Activated T-cell treated with anti-CD3 and anti-CD28 coated beads, Interleukin-2, amount 50 U/mL, for 72 hours (primary cell): ENCODE data around the gene SOHLH2. TPM values are rescaled to one million over a fixed set of nuclear protein-coding genes. Genes with fewer than 3 reads are reported as not detected.

Experiments used
- ATAC-seq, 2 donors: fragments of 150-1000 bp; cut with Tn5 transposase; replicated peaks in 1 of 2; 2 replicates each; pipeline ENCODE4 v1.10.0; 2021; ENCODE audit warnings: moderate library complexity in 2 of 2, mild to moderate bottlenecking in 1 of 2
- DNase-seq, 2 donors: peaks; one replicate each; pipeline ENCODE4 v3.0.0; 2021 to 2022; ENCODE audit warnings: mixed read lengths in 1 of 2
- H3K27ac Mint-ChIP-seq: one replicate; pipeline ENCODE4 v1.8.0; 2022; ENCODE audit warnings: mild to moderate bottlenecking, moderate library complexity, mixed read lengths
- H3K27me3 Mint-ChIP-seq: one replicate; pipeline ENCODE4 v1.8.0; 2022; ENCODE audit warnings: low read depth, mixed read lengths
- H3K36me3 Mint-ChIP-seq, 2 donors: one replicate each; pipeline ENCODE4 v1.8.0; 2022; ENCODE audit warnings: mixed read lengths in 2 of 2, mild to moderate bottlenecking in 1 of 2; ENCODE audit not compliant: insufficient read depth in 2 of 2
- H3K4me1 Mint-ChIP-seq: one replicate; pipeline ENCODE4 v1.8.0; 2022; ENCODE audit warnings: low read depth, mixed read lengths
- H3K4me3 Mint-ChIP-seq, 2 donors: one replicate each; pipeline ENCODE4 v1.8.0; 2022; ENCODE audit warnings: mild to moderate bottlenecking in 2 of 2, mixed read lengths in 2 of 2, moderate library complexity in 2 of 2
- H3K9me3 Mint-ChIP-seq, 2 donors: one replicate each; pipeline ENCODE4 v1.8.0; 2022; ENCODE audit warnings: mixed read lengths in 2 of 2
- total RNA-seq, 2 donors: library from RNA; stranded (reverse); gene quantifications; one replicate each; pipeline ENCODE4 v1.2.3, GENCODE V29; 2022

The SOHLH2 gene
- total RNA-seq = not detected

- Mint-ChIP-seq H3K9me3 (peaks cover 3 to 9% of the 10 kb centered on the region in 2 donors), H3K27me3 (peaks cover 4% of the 10 kb centered on the region), H3K4me3 (no peak within 1 kb of the TSS), H3K36me3 (no peaks in the 10 kb centered on the region), H3K27ac (no peak within 1 kb of the TSS), H3K4me1 (no peaks in the 10 kb centered on the region)
- peak in 1 of 2 donors; percentile 0 for DNase-seq
- ATAC-seq = no peak
Measured at GRCh38 chr13:36214163-36214921, at the start of gene SOHLH2. Gene SOHLH2 (minus strand): TSS chr13:36214556. CDS start chr13:36214526, 30 bp downstream.

GRCh38 chr13:36261976-36262375, 47.6 kb upstream of the SOHLH2 start:
- Mint-ChIP-seq H3K9me3 (no peaks in the 10 kb centered on the region), H3K4me3 (no peak overlapping the region), H3K4me1 (no peaks in the 10 kb centered on the region), H3K27ac (no peak overlapping the region), H3K36me3 (no peaks in the 10 kb centered on the region), H3K27me3 (peaks cover 9% of the 10 kb centered on the region)
- DNase-seq (no peak), ATAC-seq (no peak)

- no peak for ATAC-seq
- H3K9me3 Mint-ChIP-seq = peaks cover 0 to 2% of the 10 kb centered on the region in 2 donors
- no peaks in the 10 kb centered on the region for H3K36me3 Mint-ChIP-seq
- H3K4me3 Mint-ChIP-seq = no peak overlapping the region
- DNase-seq = no peak
- no peaks in the 10 kb centered on the region for H3K4me1 Mint-ChIP-seq
- peaks cover 9% of the 10 kb centered on the region for H3K27me3 Mint-ChIP-seq
- no peak overlapping the region for H3K27ac Mint-ChIP-seq
Measured at GRCh38 chr13:36261011-36261410, 46.7 kb upstream of the SOHLH2 start.

- DNase-seq (no peak), ATAC-seq (no peak)
- Mint-ChIP-seq H3K9me3 (peaks cover 0 to 2% of the 10 kb centered on the region in 2 donors), H3K4me1 (no peaks in the 10 kb centered on the region), H3K27me3 (peaks cover 9% of the 10 kb centered on the region), H3K36me3 (no peaks in the 10 kb centered on the region), H3K27ac (no peak overlapping the region), H3K4me3 (no peak overlapping the region)
Measured at GRCh38 chr13:36259361-36260137, 45.2 kb upstream of the SOHLH2 start.

GRCh38 chr13:36258831-36259230, 44.5 kb upstream of the SOHLH2 start:
- no peak for DNase-seq
- H3K27me3 Mint-ChIP-seq = peaks cover 9% of the 10 kb centered on the region
- H3K27ac Mint-ChIP-seq = no peak overlapping the region
- H3K36me3 Mint-ChIP-seq = no peaks in the 10 kb centered on the region
- peaks cover 0 to 2% of the 10 kb centered on the region in 2 donors for H3K9me3 Mint-ChIP-seq
- no peak for ATAC-seq
- no peak overlapping the region for H3K4me3 Mint-ChIP-seq
- H3K4me1 Mint-ChIP-seq = no peaks in the 10 kb centered on the region

- Mint-ChIP-seq H3K9me3 (no peaks in the 10 kb centered on the region), H3K36me3 (no peaks in the 10 kb centered on the region), H3K27ac (no peak overlapping the region), H3K27me3 (no peaks in the 10 kb centered on the region), H3K4me3 (no peak overlapping the region), H3K4me1 (no peaks in the 10 kb centered on the region)
- ATAC-seq (no peak), DNase-seq (no peak)
Measured at GRCh38 chr13:36251526-36251925, 37.2 kb upstream of the SOHLH2 start.

GRCh38 chr13:36251017-36251416, 36.7 kb upstream of the SOHLH2 start:
- no peaks in the 10 kb centered on the region for H3K4me1 Mint-ChIP-seq
- no peaks in the 10 kb centered on the region for H3K9me3 Mint-ChIP-seq
- DNase-seq (no peak), ATAC-seq (no peak)
- no peak overlapping the region for H3K4me3 Mint-ChIP-seq
- H3K27me3 Mint-ChIP-seq = no peaks in the 10 kb centered on the region
- no peaks in the 10 kb centered on the region for H3K36me3 Mint-ChIP-seq
- H3K27ac Mint-ChIP-seq = no peak overlapping the region

- ATAC-seq (no peak), DNase-seq (no peak)
- no peaks in the 10 kb centered on the region for H3K36me3 Mint-ChIP-seq
- no peaks in the 10 kb centered on the region for H3K4me1 Mint-ChIP-seq
- no peak overlapping the region for H3K27ac Mint-ChIP-seq
- H3K9me3 Mint-ChIP-seq = no peaks in the 10 kb centered on the region
- no peaks in the 10 kb centered on the region for H3K27me3 Mint-ChIP-seq
- no peak overlapping the region for H3K4me3 Mint-ChIP-seq
Measured at GRCh38 chr13:36248700-36249099, 34.3 kb upstream of the SOHLH2 start.

GRCh38 chr13:36244990-36245389, 30.6 kb upstream of the SOHLH2 start:
- ATAC-seq (no peak), DNase-seq (no peak)
- no peaks in the 10 kb centered on the region for H3K4me1 Mint-ChIP-seq
- no peak overlapping the region for H3K4me3 Mint-ChIP-seq
- H3K27me3 Mint-ChIP-seq = no peaks in the 10 kb centered on the region
- H3K9me3 Mint-ChIP-seq = no peaks in the 10 kb centered on the region
- H3K36me3 Mint-ChIP-seq = no peaks in the 10 kb centered on the region
- no peak overlapping the region for H3K27ac Mint-ChIP-seq

- Mint-ChIP-seq H3K27me3 (no peaks in the 10 kb centered on the region), H3K36me3 (no peaks in the 10 kb centered on the region), H3K4me3 (no peak overlapping the region), H3K27ac (no peak overlapping the region), H3K4me1 (no peaks in the 10 kb centered on the region), H3K9me3 (no peaks in the 10 kb centered on the region)
- ATAC-seq = no peak
- DNase-seq = no peak
Measured at GRCh38 chr13:36244073-36244472, 29.7 kb upstream of the SOHLH2 start.

GRCh38 chr13:36242761-36243160, 28.4 kb upstream of the SOHLH2 start:
- Mint-ChIP-seq H3K4me3 (no peak overlapping the region), H3K36me3 (no peaks in the 10 kb centered on the region), H3K4me1 (no peaks in the 10 kb centered on the region), H3K9me3 (no peaks in the 10 kb centered on the region), H3K27me3 (no peaks in the 10 kb centered on the region), H3K27ac (no peak overlapping the region)
- ATAC-seq = no peak
- DNase-seq = no peak

GRCh38 chr13:36231236-36231635, 16.9 kb upstream of the SOHLH2 start:
- Mint-ChIP-seq H3K36me3 (no peaks in the 10 kb centered on the region), H3K9me3 (peaks cover 2 to 4% of the 10 kb centered on the region in 2 donors), H3K4me3 (no peak overlapping the region), H3K4me1 (no peaks in the 10 kb centered on the region), H3K27me3 (no peaks in the 10 kb centered on the region), H3K27ac (no peak overlapping the region)
- ATAC-seq (no peak), DNase-seq (no peak)

- H3K27ac Mint-ChIP-seq = no peak overlapping the region
- H3K4me3 Mint-ChIP-seq = no peak overlapping the region
- no peaks in the 10 kb centered on the region for H3K27me3 Mint-ChIP-seq
- H3K4me1 Mint-ChIP-seq = no peaks in the 10 kb centered on the region
- peaks cover 0 to 4% of the 10 kb centered on the region in 2 donors for H3K36me3 Mint-ChIP-seq
- DNase-seq (no peak), ATAC-seq (no peak)
- peaks cover 0 to 10% of the 10 kb centered on the region in 2 donors for H3K9me3 Mint-ChIP-seq
Measured at GRCh38 chr13:36224730-36225129, 10.4 kb upstream of the SOHLH2 start.
